Common myeloid progenitor, CD34-positive (primary cell): ENCODE data around the gene MAEL.

ENCODE experiments used
- CTCF ChIA-PET: fragments of 350-600 bp; sonication (Branson Sonifier 250); formaldehyde crosslinking; loops from one replicate; lab custom pipeline; 2021; ENCODE audit warnings: antibody characterized with exemption; lab: Charles Lee
- POLR2A ChIA-PET: fragments of 350-600 bp; sonication (Branson Sonifier 250); formaldehyde crosslinking; loops from one replicate; lab custom pipeline; 2021; ENCODE audit warnings: antibody characterized with exemption; lab: Charles Lee
- DNase-seq, 3 donors: peaks; one replicate each; pipeline versions ENCODE4 v3.0.0 to v3.0.0-alpha.2; 2013
- H3K27ac ChIP-seq, 2 experiments: 1 replicate in 1 of 2; 2 replicates in 1 of 2; pipeline ENCODE4 v1.7.0; 2013; ENCODE audit warnings: inconsistent platforms in 2 of 2, low read length in 2 of 2, mild to moderate bottlenecking in 2 of 2, low read depth in 1 of 2, moderate library complexity in 1 of 2; ENCODE audit not compliant: severe bottlenecking in 2 of 2, insufficient read depth in 1 of 2, poor library complexity in 1 of 2
- H3K27me3 ChIP-seq, 5 experiments: replicated peaks in 2 of 5; 1 replicate in 3 of 5; 2 replicates in 2 of 5; pipeline versions ENCODE4 v1.6.1 to v1.7.0; 2013; ENCODE audit warnings: low read length in 4 of 5, mild to moderate bottlenecking in 2 of 5, moderate library complexity in 2 of 5, inconsistent platforms in 1 of 5; ENCODE audit not compliant: insufficient read depth in 5 of 5, control insufficient read depth in 4 of 5
- H3K36me3 ChIP-seq, 4 experiments: 1 replicate in 2 of 4; 2 replicates in 2 of 4; pipeline versions ENCODE4 v1.6.1 to v1.7.0; 2013; ENCODE audit warnings: low read length in 3 of 4, control low read depth in 1 of 4, mild to moderate bottlenecking in 1 of 4; ENCODE audit not compliant: control insufficient read depth in 4 of 4, insufficient read depth in 4 of 4
- H3K4me1 ChIP-seq, 4 experiments: 1 replicate in 3 of 4; 2 replicates in 1 of 4; pipeline versions ENCODE4 v1.6.1 to v1.7.1; 2013; ENCODE audit warnings: low read length in 3 of 4, mild to moderate bottlenecking in 3 of 4, control low read depth in 1 of 4, inconsistent platforms in 1 of 4, moderate library complexity in 1 of 4; ENCODE audit not compliant: control insufficient read depth in 4 of 4, insufficient read depth in 4 of 4; ENCODE audit errors: control extremely low read depth in 1 of 4
- H3K4me3 ChIP-seq, 7 experiments: 1 replicate in 4 of 7; 2 replicates in 3 of 7; pipeline versions ENCODE4 v1.5.1 to v1.7.0; 2013; ENCODE audit warnings: mild to moderate bottlenecking in 7 of 7, low read length in 6 of 7, moderate library complexity in 6 of 7, inconsistent platforms in 2 of 7, low read depth in 2 of 7, control low read depth in 1 of 7; ENCODE audit not compliant: insufficient read depth in 4 of 7, control insufficient read depth in 1 of 7; ENCODE audit errors: extremely low read depth in 1 of 7
- H3K9me3 ChIP-seq, 5 experiments: 1 replicate in 4 of 5; 2 replicates in 1 of 5; pipeline versions ENCODE4 v1.6.1 to v1.7.1; 2013; ENCODE audit warnings: low read length in 4 of 5, mild to moderate bottlenecking in 2 of 5, inconsistent platforms in 1 of 5, low read depth in 1 of 5, moderate library complexity in 1 of 5; ENCODE audit not compliant: control insufficient read depth in 4 of 5, insufficient read depth in 2 of 5; ENCODE audit errors: control extremely low read depth in 1 of 5
- WGBS: methylation state at CpG from one replicate; pipeline ENCODE4 v1.1.5; 2013; ENCODE audit not compliant: insufficient coverage; 5-methylcytosine and 5-hydroxymethylcytosine counted together

Gene MAEL

DNA sequence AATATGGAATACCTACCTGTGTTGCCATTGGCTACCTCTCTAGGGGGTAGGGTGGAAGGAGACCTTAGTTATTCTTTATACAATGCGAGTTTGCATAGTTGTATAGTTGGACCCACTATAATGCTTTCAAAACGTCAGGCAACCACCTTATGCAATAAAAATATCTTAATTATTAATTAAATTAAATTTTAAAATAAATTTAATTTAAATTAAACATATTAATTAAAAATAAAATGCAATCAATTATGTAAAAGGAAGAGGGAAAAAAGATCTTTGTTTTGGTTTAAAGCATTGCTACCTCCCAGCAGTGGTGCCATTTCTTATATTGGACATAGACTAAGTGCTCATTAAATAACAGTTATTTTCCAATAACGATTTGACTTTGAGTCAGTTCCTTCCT, 78.8 kb downstream of the MAEL start:
- peaks cover 0 to 25% (median 1%) of the 10 kb centered on the region in 4 experiments for H3K36me3 ChIP-seq
- DNase-seq, result no peak
- H3K27me3 ChIP-seq, result no peaks in the 10 kb centered on the region
- H3K4me1 ChIP-seq, result peaks cover 0 to 5% (median 1%) of the 10 kb centered on the region in 4 experiments
- H3K9me3 ChIP-seq, result no peaks in the 10 kb centered on the region
- H3K27ac ChIP-seq, result no peak overlapping the region
- POLR2A ChIA-PET, result no interaction called here
- no peak overlapping the region for H3K4me3 ChIP-seq
- CTCF ChIA-PET, result no interaction called here
- WGBS, result no CpG with 5 or more reads among the region's 3 CpGs

DNA sequence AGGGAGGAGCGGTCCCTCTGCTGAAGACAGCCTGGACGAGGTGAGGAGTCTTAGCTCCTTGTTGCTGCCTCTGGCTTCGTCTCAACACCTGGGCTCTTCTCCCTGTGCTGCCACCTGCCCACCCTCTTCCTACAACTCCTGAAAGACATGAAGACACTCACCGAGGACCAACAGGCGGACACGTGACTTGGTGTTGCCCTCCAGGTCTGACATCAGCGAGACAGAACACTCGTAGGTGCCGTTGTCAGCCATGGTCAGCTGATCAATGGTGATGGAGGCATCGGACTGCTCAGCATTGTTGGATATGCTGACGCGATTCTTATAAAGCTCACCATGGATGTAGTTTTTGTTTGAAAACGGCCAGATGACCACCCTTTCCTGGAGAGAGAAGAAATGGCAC, 79.7 kb downstream of the MAEL start:
- ChIA-PET CTCF (interaction anchor here (0.8 to 1.4 kb wide), 6 partner anchors 9 to 152 kb away, joined by 3 to 4 read pairs (median 3); partner anchors contain the start of gene POU2F1), POLR2A (no interaction called here)
- H3K4me1 ChIP-seq, result peaks cover 0 to 5% (median 1%) of the 10 kb centered on the region in 4 experiments
- no peaks in the 10 kb centered on the region for H3K9me3 ChIP-seq
- no peak overlapping the region for H3K27ac ChIP-seq
- no peaks in the 10 kb centered on the region for H3K27me3 ChIP-seq
- no peak overlapping the region for H3K4me3 ChIP-seq
- 97% methylated on average over 13 of the region's 13 CpGs for WGBS
- H3K36me3 ChIP-seq, result peaks cover 0 to 25% (median 1%) of the 10 kb centered on the region in 4 experiments
- DNase-seq, result no peak

DNA sequence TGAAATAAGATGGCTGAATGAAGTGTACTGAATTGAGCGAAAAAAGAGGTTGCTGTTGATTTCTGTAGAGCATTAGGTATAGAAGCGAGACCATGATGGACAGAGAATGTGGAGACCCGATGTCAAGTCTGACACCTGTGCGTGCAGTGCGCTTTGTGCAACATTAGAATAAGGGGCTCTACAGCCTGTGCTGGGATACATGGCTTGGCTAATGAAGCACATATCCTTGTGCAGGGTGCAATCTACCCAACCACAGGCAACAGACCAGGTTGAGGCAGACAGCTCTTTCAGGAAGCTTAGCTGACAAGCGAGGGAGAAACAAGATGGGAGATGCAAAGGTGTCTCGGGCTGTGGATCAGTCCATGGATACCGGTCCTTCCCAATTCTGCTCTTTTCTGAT, 82.2 kb downstream of the MAEL start:
- Histone ChIP-seq H3K36me3 (peaks cover 0 to 36% (median 1%) of the 10 kb centered on the region in 4 experiments), H3K9me3 (no peaks in the 10 kb centered on the region), H3K4me1 (peaks cover 0 to 9% (median 5%) of the 10 kb centered on the region in 4 experiments), H3K27me3 (no peaks in the 10 kb centered on the region), H3K4me3 (no peak overlapping the region), H3K27ac (no peak overlapping the region)
- DNase-seq, result no peak
- ChIA-PET CTCF (interaction anchor here (1.5 kb wide), 2 partner anchors 11 to 52 kb away, joined by 3 to 4 read pairs; no protein-coding TSS in a partner anchor), POLR2A (no interaction called here)
- WGBS, result 97% methylated on average over 7 of the region's 8 CpGs
